ENCODE data around the gene MMP24OS.
"Not testable (repeated sequence)": the region's sequence is repeated elsewhere in the genome, so short reads cannot be mapped to it uniquely, and the experiment has no call there.

Gene MMP24OS

GRCh38 chr20:35277531-35278395 is at the start of gene MMP24OS:
MMP24OS (minus strand) TSS chr20:35278122; CDS start chr20:35277929, 193 bp downstream.
- peak; percentile 96 for DNase-seq

GRCh38 chr20:35327074-35327976 is 49.4 kb upstream of the MMP24OS start:
- peak; percentile 80 for DNase-seq

DNA sequence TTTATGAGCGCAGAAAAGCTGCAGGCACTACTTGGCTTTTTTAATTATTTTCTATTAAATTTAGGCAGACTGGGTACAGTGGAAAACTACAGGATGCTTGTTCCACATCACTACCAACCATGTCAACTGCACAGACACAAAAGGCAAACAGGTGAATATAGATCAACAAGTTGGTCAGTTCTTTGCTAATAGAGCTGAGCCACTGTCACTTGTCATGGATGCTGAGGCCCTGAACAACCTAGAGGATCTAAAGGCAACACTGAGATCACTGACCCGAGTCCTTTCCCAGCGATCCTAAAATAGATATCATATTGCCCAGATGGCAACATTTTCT is 48.8 kb upstream of the MMP24OS start:
- DNase-seq: no peak

DNA sequence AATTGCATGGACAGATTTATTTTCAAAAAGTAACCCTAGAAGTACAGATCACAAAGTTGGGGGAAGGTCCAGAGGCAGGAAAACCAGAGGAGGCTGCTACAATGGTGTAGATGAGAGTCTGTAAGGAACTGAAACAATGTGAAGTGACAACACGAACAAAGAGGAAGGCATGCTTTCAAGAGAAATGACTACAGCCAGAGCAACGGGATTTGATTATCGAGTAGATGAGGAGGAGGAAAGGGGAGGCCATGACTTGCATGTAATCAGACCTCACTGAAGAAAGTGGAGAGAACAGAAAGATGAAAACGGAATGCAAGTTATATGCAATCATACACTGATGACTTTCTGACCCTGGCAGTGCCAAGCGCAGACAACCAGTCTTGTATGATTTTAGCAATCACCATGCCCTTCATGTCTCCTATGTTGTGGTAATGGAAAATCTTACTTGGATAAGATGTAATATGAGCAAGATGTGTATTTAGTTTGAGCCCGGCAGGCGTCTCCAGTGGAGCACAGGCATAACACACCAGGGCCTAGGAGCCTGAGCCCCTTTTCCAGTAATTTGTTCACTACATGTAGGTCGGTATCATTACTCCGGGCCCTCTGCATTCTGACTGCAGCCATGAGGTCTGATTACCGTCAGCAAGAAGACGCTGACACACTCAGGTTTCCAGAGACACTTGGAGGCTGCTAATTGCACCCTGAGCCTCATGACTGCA is 48.3 kb upstream of the MMP24OS start:
- DNase-seq: peak; percentile 83

GRCh38 chr20:35325401-35325800 is 47.5 kb upstream of the MMP24OS start:
- no peak for DNase-seq

DNA sequence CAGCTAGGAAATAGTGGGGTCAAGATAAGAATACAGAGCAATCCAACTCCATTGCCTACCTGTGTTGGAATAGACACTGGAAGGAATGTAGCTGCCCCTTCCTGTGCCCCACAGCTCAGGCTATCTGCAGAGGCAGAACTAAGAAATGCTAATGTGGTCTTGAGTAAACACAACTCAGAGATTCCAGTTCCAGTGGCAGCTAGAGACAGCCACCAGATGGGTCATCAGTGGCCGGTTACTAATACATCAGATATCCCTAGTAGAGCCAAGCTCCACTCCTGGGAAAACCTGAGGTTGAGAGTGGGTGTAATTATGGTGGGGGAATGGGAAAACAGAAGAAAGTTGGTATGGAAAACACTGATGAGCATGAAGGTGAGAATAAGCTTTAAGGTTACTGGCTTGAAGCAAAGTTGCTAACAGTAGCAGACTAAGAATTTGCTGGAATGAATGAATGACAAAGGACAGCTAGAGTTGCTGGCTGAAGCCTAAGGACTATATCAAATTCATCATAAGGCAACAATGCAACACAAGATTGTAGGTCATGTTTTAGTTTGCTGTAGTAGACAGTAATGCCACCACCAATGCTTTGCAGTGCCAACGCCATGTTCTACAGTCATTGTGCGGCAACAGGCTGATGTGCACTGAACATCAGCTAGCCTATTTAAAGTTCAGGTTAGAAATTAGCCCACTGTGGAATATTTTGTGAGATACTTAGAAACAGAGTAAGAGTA is 42.6 kb upstream of the MMP24OS start:
- no peak for DNase-seq

GRCh38 chr20:35319871-35320197 is 41.9 kb upstream of the MMP24OS start:
- DNase-seq: peak; percentile 18

DNA sequence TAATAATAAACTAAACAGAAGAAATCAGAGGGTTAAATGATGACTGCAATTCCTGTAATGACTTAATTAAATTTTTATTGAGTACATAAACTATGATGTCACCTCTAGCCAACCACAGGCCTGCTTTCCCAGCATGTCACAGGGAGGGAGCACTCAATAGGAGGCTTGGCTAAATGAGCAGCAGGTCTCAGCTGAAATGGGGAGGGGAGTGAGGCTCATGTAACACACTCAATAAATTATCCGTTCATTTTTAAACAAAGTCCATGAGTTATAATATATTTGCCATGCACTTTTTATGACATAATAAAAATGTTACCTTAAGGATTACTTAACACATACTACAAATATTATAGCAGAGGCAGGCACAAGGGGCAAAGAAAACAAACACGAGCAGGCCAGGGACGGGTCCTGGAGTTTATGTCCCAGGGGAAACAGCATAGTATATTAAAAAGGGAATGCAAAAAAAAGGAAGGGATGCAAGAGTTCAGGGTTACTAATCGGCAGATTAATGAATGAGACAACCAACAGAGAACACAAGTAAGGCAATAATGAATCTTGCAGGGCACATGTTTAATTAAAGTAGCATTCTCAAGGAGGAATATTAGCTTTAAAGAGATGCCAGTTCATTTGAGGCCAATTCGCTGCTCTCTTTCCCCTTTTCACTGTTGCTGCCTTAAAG is 41.4 kb upstream of the MMP24OS start:
- DNase-seq: no peak

GRCh38 chr20:35318502-35319157 is 40.7 kb upstream of the MMP24OS start:
- no peak for DNase-seq

DNA sequence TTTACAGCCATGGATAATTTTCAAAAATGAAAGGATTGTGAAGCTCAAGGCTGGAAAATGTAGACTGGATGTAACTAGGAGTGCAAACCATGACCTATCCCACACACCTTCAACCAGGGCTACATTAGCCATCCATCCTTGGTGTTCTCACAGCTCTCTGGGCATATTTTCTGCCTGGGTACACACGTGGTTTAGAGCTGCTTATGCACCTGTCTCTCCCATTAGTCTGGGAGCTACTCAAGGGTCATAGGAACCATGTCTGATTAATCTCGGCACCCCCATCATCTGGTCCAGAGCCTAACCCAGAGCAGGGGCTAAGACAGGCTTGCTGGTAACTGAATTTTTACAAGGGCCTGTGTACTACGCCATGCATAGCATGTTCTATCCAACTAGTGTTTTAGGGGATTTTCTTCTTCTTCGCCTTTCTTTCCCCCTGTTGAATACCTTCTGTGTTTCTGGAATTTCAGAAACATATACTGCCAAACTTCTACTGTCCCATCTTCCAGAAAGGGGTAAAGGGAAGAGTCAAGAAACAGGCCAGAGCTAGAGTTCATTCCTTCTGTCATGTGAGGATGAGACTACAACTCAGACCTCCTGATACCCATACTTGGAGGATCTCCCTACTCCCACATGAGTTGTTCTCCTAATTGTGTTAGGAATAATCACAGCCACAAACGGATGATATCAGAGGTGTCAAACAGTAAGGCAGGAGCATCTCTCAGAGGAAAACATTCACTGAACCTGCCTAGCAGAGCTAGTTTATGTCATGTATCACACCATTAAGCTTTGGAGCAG is 39.7 kb upstream of the MMP24OS start:
- no peak for DNase-seq

- DNase-seq: no peak
Observed at GRCh38 chr20:35316086-35316485, 38.2 kb upstream of the MMP24OS start.

- not testable (repeated sequence) for DNase-seq
Observed at GRCh38 chr20:35315632-35316020, 37.7 kb upstream of the MMP24OS start.

- DNase-seq: no peak
Observed at GRCh38 chr20:35314816-35315631, 37.1 kb upstream of the MMP24OS start.

DNA sequence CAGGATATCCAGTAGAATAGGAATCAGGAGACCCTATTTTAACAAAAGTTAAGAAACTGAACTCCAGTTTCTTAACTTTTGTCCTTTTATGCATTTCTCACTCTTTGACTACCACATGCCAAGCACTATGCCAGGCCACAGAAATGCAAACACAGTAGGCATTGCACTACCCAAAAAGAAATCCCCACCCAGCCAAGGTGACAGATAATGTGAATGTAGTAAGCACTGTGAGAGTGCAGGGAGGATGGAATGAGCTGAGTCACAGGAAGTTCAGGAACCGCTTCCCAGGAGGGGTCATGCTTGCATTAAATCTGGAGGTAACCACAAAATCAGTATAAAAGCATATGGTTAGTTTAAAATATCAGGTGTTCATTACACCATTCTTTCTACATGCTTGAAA is 34.4 kb upstream of the MMP24OS start:
- DNase-seq: no peak

DNA sequence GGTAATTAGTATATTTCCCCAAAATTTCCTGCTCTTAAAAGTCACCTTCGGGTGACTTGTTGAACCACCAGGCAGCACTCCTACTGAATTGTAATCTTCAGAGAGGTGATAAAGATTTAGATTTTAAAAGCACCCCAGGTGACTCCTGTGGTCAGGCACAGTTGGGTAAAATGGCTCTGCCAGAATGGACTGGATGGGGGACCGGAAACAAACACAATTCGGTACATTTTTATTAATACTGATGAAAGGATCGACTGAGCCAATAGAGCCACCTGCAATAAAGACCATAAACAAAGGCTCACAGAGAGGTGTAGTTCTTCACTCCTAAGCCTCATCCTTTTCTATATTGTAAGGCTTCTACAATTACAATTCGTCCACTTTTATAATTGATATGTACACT is 33.9 kb upstream of the MMP24OS start:
- DNase-seq: no peak

GRCh38 chr20:35311409-35311808 is 33.5 kb upstream of the MMP24OS start:
- no peak for DNase-seq

GRCh38 chr20:35307666-35308653 is 30.0 kb upstream of the MMP24OS start:
- no peak for DNase-seq

DNA sequence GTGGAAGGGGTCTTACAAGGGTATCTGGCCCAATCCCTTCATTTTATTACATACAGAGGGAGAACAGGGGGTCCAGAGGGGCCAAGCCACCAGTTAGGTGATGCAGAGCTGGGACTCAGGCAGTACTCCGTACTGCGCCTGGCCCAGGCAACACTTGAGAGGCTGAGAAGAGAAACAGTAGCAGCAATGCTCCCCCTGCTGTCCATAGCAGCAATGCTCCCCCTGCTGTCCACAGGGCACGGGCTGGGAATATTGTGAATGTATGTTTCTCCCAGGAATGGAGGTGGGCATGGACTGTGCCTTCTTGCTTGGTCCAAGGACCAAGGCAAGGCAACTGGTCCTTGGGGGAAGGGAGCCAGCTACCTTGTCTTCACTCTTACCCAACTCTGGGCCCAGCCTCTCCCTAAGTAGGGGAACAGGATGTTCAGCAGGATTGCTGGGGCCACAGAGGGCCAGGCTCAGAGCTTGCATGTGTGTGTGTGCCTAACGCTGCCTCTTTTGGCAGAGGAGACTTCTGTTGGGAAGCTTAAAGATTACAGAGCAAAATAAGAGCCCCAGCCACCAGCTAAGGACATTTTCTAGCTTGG is 29.1 kb upstream of the MMP24OS start:
- DNase-seq: peak; percentile 59

Data from suppressor macrophage treated with lipopolysaccharide for 4 hours (primary cell).